ENCODE results near the gene HNRNPC.
"Not testable (repeated sequence)": the region's sequence is repeated elsewhere in the genome, so short reads cannot be mapped to it uniquely, and the experiment has no call there.

The HNRNPC gene
- total RNA-seq: 531 to 914 (median 623) reads per million in 4 experiments

DNA sequence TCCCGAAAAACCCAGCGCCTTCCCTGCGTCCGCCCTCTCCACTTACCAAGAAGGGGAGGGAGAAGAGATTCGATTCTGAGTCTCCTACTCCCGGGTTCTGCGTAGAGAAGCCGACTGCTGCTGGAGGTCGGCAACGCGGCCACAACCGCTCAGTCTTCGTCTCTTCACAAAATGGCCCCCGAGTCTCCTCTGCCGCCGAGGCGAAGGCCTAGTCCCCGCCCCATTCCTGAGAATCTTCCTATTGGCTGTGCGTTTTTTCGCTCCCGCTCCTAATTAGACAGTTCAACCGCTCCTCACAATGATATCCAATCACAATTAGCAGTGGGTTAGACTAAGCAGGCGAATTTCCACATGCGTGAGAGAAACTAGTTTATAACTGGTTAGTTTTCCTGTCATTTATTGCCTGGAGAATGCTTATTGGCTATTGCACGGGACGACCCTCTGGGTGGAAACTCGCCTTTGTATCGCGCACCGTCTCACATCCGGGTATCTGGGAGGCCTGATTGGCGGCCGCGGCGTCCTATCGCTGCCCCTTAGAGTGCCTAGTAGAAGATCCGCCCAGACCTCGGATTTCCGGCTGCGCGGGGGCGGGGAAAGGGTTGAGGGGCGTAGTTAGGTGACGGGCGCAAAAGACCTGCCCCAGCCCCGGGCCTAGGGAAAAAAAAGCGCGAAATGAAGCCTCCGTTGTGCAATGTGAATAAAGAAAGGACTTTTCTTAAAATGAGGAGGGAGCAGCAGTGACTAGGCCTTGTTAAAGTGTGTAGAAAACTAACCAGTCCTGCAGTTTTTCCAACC is at the start of gene HNRNPC:
Gene HNRNPC, minus strand, starts transcription at position 191 of the 795 bp plus-strand sequence. CDS start 35,249 bp downstream, outside the sequence.
- DNase-seq: peak; percentile 100

GRCh38 chr14:21317398-21317797 is 48.2 kb upstream of the HNRNPC start:
- no peak for DNase-seq

GRCh38 chr14:21313512-21313911 is 44.3 kb upstream of the HNRNPC start:
- no peak for DNase-seq

GRCh38 chr14:21311614-21312013 is 42.4 kb upstream of the HNRNPC start:
- DNase-seq: no peak

GRCh38 chr14:21309956-21310355 is 40.7 kb upstream of the HNRNPC start:
- DNase-seq: no peak

DNA sequence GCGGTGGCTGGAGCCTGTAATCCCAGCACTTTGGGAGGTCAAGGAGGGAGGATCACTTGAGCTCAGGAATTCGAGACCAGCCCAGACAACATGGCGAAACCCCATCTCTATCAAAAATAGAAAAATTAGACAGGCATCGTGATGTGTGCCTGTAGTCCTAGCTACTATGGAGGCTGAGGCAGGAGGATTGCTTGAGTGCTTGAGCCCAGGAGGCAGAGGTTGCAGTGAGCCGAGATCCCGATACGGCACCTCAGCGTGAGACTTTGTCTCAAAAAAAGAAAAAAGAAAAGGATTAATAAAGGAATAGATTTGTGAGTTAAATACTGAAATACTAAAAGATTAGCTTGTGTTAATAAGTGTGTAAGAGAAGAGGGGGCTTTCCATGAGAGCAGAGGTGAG is 40.0 kb upstream of the HNRNPC start:
- no peak for DNase-seq

DNA sequence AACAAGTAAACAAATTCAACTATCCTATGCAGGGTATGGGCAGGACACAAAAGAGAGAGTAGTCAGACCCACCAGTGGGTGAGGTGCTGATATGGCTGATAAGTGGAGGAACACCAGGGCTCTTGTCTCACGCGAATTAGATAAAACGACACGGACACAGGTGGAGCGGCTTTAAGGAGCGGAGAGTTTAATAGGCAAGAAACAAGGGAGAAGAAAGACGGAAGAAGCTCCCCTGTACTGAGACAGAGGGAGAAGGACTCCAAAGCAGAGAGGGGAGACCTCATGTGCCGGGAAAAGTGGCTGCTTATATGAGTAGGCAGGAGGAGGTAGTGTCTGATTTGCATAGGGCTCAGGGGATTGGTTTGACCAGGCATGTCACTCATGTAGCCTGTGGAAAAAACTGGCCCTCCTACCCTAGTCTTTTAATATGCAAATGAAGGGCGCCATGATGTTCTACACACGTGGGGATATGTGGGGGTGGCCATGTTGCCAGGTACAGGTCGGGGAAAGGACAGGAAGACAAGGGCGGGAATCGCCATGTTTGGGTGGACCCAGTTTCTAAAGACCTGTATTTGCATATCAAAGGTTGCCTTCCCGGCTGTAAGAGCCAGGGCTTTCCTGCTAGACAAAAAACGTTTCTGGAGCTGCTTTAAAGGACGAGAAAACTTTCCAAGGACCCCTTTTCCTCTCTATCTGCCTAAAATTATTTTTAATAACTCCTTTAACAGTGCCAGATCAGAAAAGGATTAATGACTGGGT is 39.4 kb upstream of the HNRNPC start:
- peak; percentile 59 for DNase-seq

DNA sequence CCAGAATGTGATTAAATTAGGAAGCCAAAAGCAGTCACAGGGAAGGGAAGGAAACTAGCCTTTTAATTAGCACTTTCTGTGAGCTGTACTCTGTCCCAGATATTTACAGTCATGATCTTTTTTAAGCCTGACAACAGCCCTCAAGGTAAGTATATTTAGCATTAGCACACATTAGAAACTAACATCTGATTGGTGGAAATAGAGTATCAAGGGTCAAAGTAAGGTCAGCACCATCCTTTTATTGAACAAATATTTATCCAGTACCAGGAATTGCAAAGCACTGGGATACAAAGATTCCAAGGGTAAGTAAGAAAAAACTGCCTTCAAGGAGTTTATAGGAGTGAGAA is 38.9 kb upstream of the HNRNPC start:
- DNase-seq: no peak

- DNase-seq: no peak
Measured at GRCh38 chr14:21307637-21308036, 38.4 kb upstream of the HNRNPC start.

DNA sequence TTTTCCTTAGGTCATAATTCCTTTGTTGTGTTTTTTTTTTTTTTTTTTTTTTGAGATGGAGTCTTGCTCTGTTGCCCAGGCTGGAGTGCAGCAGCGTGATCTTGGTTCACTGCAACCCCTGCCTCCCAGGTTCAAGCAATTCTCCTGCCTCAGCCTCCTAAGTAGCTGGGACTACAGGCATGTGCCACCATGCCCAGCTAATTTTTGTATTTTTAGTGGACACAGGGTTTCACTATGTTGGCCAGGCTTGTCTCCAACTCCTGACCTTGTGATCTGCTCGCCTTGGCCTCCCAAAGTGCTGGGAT is 33.5 kb upstream of the HNRNPC start:
- DNase-seq: not testable (repeated sequence)

- DNase-seq: no peak
Measured at GRCh38 chr14:21302013-21302835, 33.0 kb upstream of the HNRNPC start.

DNA sequence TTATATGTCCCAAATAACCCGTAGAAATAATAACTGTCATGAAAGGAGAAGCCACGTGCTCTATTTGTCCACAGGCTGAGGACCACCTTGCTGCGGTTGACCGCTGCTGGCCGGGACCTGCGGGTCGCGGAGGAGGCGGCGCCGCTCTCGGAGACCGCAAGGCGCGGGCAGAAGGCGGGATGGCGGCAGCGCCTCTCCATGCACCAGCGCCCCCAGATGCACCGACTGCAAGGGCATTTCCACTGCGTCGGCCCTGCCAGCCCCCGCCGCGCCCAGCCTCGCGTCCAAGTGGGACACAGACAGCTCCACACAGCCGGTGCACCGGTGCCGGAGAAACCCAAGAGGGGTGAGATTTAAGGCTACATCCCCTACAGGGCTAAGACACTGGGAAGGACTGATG is 31.6 kb upstream of the HNRNPC start:
- DNase-seq: peak; percentile 1

DNA sequence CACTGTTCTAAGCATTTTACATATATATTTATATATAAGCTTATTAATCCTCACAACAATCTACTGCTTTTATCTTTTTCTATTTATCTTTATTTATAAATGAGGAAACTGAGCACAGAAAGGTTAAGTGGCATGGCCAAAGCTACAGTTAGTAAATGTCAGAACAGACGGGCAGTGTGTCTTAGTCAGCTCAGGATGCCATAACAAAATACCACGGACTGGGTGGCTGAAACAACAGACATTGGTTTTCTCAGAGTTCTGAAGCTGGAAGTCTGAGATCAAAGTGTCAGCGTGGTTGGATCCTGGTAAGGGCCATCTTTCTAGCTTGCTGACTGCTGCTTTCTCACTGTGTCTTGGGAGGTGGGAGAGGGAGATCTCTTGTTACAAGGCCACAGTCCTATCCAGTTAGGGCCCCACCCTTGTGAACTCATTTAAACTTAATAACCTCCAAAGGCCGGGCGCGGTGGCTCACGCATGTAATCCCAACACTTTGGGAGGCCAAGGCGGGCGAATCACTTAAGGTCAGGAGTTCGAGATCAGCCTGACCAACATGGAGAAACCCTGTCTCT is 30.4 kb upstream of the HNRNPC start:
- DNase-seq: no peak

DNA sequence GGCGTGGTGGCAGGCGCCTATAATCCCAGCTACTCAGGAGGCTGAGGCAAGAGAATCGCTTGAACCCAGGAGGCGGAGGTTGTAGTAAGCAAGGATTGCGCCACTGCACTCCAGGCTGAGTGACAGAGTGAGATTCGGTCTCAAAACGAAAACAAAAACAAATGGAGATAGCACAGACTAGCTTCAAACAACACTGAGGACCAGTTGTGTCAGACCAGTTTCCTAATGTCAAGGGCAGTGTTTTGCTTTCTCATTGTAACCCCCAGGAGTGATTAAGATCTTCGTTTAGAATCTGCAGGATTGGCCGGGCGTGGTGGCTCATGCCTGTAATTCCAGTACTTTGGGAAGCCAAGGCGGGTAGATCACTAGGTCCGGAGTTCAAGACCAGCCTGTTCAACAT is 29.1 kb upstream of the HNRNPC start:
- DNase-seq: no peak

DNA sequence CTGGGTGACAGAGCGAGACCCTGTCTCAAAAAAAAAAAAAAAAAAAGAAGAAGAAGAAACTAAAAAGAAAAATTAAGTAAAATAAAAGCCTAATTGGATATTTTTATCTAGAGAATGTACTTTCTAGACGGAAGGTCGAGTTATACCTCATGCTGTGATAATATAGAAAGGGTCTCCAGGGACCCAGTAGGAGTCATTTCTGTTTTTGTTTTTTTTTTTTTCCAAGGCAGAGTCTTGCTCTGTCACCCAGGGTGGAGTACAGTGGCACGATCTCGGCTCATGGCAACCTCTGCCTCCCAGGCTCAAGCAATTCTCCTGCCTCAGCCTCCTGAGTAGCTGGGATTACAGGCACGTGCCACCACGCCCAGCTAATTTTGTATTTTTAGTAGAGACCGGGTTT is 24.8 kb upstream of the HNRNPC start:
- DNase-seq: not testable (repeated sequence)

DNA sequence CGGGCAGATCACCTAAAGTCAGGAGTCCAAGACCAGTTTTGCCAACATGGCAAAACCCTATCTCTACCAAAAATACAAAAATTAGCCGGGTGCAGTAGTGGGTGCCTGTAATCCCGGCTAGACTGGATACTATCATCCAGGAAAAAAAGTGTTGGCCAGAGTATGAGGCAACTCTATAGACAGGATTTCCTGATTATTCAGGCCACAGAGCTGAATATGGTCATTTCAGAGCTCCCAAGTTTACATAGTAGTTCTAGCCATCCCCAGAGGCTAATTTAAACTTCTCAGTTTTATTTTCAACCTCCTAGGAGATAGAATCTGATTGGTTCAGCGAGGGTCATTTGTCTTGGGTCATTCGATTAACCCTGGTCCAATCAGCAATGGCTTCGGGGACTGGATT is 17.9 kb upstream of the HNRNPC start:
- no peak for DNase-seq

DNA sequence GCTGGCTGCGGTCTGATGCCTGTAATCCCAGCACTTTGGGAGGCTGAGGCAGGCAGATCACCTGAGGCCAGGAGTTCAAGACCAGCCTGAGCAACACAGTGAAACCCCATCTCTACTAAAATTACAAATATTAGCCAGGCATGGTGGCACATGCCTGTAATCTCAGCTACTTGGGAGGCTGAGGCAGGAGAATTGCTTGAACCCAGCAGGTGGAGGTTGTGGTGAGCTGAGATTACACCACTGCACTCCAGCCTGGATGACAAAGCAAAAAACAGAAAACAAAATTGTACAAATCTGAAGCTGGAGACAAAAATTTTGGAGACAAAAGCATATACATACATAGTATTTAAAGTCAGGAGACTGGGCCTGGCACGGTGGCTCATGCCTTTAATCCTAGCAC is 17.3 kb upstream of the HNRNPC start:
- not testable (repeated sequence) for DNase-seq

DNA sequence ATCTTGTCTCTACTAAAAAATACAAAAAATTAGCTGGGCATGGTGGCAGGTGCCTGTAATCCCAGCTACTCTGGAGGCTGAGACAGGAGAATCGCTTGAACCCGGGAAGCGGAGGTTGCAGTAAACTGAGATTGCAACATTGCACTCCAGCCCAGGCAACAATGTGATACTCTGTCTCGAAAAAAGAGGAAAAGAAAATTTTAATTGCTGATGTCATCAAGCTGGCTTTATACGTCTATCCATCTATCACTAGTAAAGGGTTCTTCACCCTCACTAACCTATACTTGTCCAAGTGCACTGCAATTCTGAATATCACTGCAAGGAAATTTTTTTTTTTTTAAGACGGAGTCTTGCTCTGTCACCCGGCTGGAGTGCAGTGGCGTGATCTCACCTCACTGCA is 12.7 kb upstream of the HNRNPC start:
- DNase-seq: not testable (repeated sequence)

GRCh38 chr14:21279783-21280182 is 10.5 kb upstream of the HNRNPC start, which contains the start of gene RPGRIP1:
Gene RPGRIP1, plus strand, starts transcription at chr14:21280083. Its CDS starts 7,894 bp downstream, at chr14:21287977.
- DNase-seq: no peak

- no peak for DNase-seq
Measured at GRCh38 chr14:21278632-21279031, 9.4 kb upstream of the HNRNPC start.

- DNase-seq: no peak
Measured at GRCh38 chr14:21275261-21275858, 6.1 kb upstream of the HNRNPC start.

DNA sequence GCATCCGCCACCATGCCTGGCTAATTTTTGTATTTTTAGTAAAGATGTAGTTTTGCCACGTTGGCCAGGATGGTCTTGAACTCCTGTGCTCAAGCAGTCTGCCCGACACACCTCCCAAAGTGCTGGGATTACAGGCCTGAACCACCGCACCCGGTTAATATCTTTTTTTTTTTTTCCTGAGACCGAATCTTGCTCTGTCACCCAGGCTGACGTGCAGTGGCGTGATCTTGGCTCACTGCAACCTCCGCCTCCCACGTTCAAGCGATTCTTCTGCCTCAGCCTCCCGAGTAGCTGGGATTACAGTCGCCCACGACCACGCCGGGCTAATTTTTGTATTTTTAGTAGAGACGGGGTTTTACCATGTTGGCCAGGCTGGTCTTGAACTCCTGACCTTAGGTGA is 3.4 kb upstream of the HNRNPC start:
- DNase-seq: not testable (repeated sequence)
